ENCODE results near the gene TTC1.

TTC1 gene

DNA sequence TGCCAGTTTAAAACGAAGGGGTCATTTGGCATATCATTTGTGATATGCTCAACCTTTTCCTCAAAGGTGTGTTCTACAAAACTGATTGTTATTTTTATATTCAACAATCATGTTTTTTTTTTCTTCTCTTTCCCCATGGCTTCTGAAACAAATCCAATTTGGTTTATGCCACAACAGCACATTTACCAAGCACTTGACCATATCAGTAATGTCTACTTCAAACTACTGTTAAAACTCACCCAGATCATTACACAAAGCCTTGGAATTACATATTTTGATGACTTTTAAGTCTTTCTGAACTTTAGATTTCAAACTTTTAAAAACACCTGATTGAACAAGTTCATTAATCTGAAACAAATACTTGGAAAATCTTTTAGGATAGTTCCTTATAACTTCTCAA is 81.1 kb downstream of the TTC1 start:
- DNase-seq, result no peak

DNA sequence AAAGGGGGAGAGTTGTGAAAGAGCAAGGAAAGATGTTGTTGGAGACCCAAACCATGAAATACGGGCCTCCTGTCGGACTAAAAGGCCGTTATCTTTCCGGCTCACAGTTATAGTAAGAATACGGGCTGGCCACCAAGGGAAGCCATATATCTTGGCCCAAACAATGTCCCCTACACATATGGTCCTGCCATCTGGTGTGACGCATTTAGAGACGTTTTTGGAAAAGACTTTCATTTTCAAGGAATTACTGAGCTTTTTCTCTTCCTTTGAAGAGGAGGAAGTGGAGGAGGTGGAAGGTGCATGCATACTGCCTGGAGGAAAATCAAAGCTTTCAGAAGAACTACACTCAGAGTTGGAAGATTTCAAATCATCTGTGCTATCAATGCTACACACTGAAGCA is 83.6 kb downstream of the TTC1 start:
- no peak for DNase-seq

GRCh38 chr5:160092960-160093707 is 84.2 kb downstream of the TTC1 start:
- no peak for DNase-seq

DNA sequence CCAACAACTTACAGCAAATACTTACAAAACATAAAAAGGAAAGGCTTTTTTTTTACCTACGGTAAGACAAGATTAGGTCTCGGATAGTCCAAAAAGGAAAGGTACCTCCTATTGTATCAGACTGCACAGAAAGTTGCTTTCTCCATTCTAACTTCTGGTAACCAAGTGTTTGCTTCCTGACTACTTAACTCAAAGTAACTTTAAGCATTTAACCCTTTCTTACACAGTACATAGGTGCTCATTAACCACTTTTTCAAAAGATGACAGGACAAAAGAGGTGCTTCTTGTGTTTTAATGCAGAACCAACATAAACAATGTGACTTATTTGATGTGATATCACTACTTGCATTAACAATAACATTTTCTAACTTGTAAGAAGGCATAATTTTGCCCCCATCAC is 87.2 kb downstream of the TTC1 start:
- no peak for DNase-seq

GRCh38 chr5:160097991-160098390 is 89.1 kb downstream of the TTC1 start:
- DNase-seq, result no peak

- DNase-seq, result no peak
Observed at GRCh38 chr5:160105686-160106360, 96.9 kb downstream of the TTC1 start.

- DNase-seq, result no peak
Observed at GRCh38 chr5:160108124-160108523, 99.2 kb downstream of the TTC1 start.

Data from CD4-positive, alpha-beta T cell treated with Interleukin-6 for 4 hours (primary cell).